ENCODE data around the gene KCNK16. TPM values are rescaled to one million over a fixed set of nuclear protein-coding genes. Genes with fewer than 3 reads are reported as not detected.

KCNK16 gene
- total RNA-seq, 4 donors from 2014 or later, result not detected

DNA sequence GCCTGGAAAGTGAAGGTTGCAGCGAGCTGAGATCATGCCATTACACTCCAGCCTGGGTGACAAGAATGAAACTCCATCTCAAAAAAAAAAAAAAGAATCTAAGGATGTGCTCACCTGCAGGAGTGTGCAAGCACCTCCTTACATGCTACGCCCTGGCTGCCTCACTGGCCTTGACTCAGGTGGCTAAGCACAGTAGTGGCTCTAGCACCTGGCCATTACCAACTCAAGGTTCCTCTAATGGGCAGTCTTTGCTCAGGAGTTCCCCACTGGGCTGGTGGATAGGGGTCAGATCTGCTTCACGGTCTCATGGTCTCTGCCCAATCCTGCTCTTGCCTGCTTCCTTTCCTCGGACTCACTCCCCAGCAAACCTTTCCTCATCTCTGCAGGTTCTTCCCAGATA lies 48.0 kb downstream of the KCNK16 start:
- Histone ChIP-seq H3K4me1 (no peaks in the 10 kb centered on the region), H3K27ac (no peak overlapping the region), H3K36me3 (no peaks in the 10 kb centered on the region), H3K4me3 (no peak overlapping the region), H3K9me3 (no peaks in the 10 kb centered on the region), H3K27me3 (no peaks in the 10 kb centered on the region)
- WGBS, 2 donors (ENCODE audit: low coverage in 1 of 2), result 39 to 44% methylated on average over 2 to 3 of the region's 4 CpGs
- TF ChIP-seq, protein P1, sequence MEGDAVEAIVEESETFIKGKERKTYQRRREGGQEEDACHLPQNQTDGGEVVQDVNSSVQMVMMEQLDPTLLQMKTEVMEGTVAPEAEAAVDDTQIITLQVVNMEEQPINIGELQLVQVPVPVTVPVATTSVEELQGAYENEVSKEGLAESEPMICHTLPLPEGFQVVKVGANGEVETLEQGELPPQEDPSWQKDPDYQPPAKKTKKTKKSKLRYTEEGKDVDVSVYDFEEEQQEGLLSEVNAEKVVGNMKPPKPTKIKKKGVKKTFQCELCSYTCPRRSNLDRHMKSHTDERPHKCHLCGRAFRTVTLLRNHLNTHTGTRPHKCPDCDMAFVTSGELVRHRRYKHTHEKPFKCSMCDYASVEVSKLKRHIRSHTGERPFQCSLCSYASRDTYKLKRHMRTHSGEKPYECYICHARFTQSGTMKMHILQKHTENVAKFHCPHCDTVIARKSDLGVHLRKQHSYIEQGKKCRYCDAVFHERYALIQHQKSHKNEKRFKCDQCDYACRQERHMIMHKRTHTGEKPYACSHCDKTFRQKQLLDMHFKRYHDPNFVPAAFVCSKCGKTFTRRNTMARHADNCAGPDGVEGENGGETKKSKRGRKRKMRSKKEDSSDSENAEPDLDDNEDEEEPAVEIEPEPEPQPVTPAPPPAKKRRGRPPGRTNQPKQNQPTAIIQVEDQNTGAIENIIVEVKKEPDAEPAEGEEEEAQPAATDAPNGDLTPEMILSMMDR (IDR thresholded peaks at IDR 0.05), result no peak
- TF ChIP-seq POLR2AphosphoS5 (IDR thresholded peaks at IDR 0.05) (no peak), EP300 (IDR thresholded peaks at IDR 0.05) (no peak), POLR2A (IDR thresholded peaks at IDR 0.05) (no peak)
- no peak for ATAC-seq

DNA sequence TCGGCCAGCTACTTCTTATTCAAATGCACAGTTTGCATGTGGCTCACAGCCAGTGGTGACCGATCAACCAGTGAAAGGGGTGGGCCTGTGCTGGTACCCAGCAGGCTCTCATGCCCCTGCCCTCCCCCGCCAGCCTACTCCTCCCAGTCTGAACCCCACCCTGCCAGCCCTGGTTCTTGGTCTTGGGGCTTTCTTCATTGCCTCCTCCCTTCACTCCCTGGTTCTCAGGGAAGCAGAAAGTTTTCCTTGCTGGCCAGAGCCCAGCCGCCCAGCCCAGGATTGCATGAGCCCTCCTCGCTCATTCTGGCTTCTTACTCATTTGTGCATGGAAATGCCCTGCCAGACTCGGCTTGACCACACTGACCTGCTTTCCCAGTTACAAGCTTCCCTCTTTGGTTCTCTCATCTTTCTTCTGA lies 49.1 kb downstream of the KCNK16 start:
- Histone ChIP-seq H3K9me3 (no peaks in the 10 kb centered on the region), H3K36me3 (no peaks in the 10 kb centered on the region), H3K4me1 (no peaks in the 10 kb centered on the region), H3K27ac (no peak overlapping the region), H3K27me3 (no peaks in the 10 kb centered on the region), H3K4me3 (no peak overlapping the region)
- ATAC-seq, result peak; percentile 36
- TF ChIP-seq, protein P1 (IDR thresholded peaks at IDR 0.05), result no peak
- no peak for TF ChIP-seq POLR2AphosphoS5 (IDR thresholded peaks at IDR 0.05)
- no peak for TF ChIP-seq EP300 (IDR thresholded peaks at IDR 0.05)
- TF ChIP-seq POLR2A (IDR thresholded peaks at IDR 0.05), result no peak
- 43 to 62% methylated on average over 5 to 6 of the region's 6 CpGs for WGBS, 2 donors (ENCODE audit: low coverage in 1 of 2)

DNA sequence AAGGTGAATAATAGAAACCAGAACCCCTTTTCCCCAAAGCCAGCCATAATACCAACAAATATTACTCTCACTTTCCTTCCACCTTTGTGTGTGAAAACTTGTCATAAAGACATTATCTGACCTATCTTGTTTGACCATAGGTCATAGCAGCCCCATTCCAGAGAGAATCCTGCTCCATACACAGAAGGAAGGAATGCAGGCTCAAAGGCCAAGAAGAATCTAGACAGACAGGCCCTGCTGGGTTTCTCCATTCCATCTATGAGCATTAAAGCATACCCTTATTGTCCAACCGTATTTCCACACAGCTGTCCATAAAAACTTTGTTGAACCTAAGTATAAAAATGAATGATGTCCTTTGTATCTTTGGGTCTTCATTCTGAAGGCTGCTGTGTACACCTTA lies 52.5 kb downstream of the KCNK16 start:
- TF ChIP-seq EP300 (IDR thresholded peaks at IDR 0.05) (no peak), POLR2A (IDR thresholded peaks at IDR 0.05) (no peak), POLR2AphosphoS5 (IDR thresholded peaks at IDR 0.05) (no peak)
- TF ChIP-seq, protein P1 (IDR thresholded peaks at IDR 0.05), result no peak
- ATAC-seq, result no peak
- Histone ChIP-seq H3K36me3 (no peaks in the 10 kb centered on the region), H3K27me3 (no peaks in the 10 kb centered on the region), H3K9me3 (no peaks in the 10 kb centered on the region), H3K27ac (no peak overlapping the region), H3K4me1 (no peaks in the 10 kb centered on the region), H3K4me3 (no peak overlapping the region)
- 88 to 92% methylated on average over 1 of the region's 1 CpG for WGBS, 2 donors (ENCODE audit: low coverage in 1 of 2)

DNA sequence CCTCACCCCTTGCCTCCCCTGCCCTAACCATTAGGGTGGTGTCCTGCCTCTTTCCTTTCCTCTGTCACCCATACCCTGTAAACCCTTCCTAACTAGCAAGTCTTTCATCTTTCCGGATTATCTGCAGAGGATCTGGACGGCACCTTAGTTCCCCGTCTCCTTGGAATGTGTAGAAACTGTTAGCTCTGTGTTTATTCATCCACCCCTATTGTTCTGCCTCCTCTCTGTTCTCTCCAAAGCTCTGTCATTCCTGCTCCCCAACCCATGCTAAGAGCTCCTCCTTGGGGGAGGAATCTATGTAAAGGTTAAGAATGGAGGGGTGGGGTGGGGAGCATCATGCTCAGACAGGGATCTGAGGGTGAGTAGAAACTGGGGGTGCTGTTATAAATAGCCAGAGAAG lies 53.8 kb downstream of the KCNK16 start:
- Histone ChIP-seq H3K27me3 (no peaks in the 10 kb centered on the region), H3K9me3 (no peaks in the 10 kb centered on the region), H3K4me3 (no peak overlapping the region), H3K36me3 (no peaks in the 10 kb centered on the region), H3K4me1 (no peaks in the 10 kb centered on the region), H3K27ac (no peak overlapping the region)
- ATAC-seq, result no peak
- 54 to 57% methylated on average over 3 of the region's 3 CpGs for WGBS, 2 donors (ENCODE audit: low coverage in 1 of 2)
- TF ChIP-seq, protein P1 (IDR thresholded peaks at IDR 0.05), result no peak
- no peak for TF ChIP-seq EP300 (IDR thresholded peaks at IDR 0.05)
- no peak for TF ChIP-seq POLR2A (IDR thresholded peaks at IDR 0.05)
- no peak for TF ChIP-seq POLR2AphosphoS5 (IDR thresholded peaks at IDR 0.05)

DNA sequence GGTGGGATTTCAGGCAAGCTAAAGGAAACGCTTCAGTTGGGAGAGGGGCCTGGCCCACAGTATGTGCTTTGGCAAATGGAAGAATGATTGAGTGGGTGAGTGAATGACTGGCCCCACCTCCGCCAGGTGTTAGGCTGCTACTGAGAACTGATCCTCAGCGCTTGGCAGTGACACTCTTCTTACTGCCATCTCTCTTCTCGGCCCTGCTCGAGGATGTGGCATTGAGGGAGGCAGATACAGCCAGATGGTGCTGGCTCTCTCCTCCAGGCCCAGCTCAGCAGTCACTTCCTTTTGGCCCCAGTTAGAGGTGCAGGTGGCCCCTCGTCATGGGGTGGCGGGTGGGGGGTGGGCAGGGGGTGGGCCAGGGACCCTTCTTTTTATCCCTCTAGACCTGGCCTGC lies 54.3 kb downstream of the KCNK16 start:
- Histone ChIP-seq H3K27me3 (no peaks in the 10 kb centered on the region), H3K27ac (no peak overlapping the region), H3K36me3 (no peaks in the 10 kb centered on the region), H3K4me3 (no peak overlapping the region), H3K9me3 (no peaks in the 10 kb centered on the region), H3K4me1 (no peaks in the 10 kb centered on the region)
- ATAC-seq, result no peak
- WGBS, 2 donors (ENCODE audit: low coverage in 1 of 2), result 67 to 79% methylated on average over 3 to 6 of the region's 7 CpGs
- no peak for TF ChIP-seq POLR2A (IDR thresholded peaks at IDR 0.05)
- no peak for TF ChIP-seq POLR2AphosphoS5 (IDR thresholded peaks at IDR 0.05)
- no peak for TF ChIP-seq EP300 (IDR thresholded peaks at IDR 0.05)
- TF ChIP-seq, protein P1 (IDR thresholded peaks at IDR 0.05), result no peak

All from gastroesophageal sphincter (tissue), 4 donors.